GM23338 (cell line): Measurements from ENCODE around the gene RUNX1.

Experiments
- CTCF ChIP-seq, 2 experiments: fragments of 200-600 bp in 1 of 2; sonication (generic) in 1 of 2; conservative IDR thresholded peaks; 2 replicates each; pipeline versions ENCODE4 v1.5.1 to v1.6.1; 2016 to 2017; ENCODE audit warnings: antibody characterized with exemption in 2 of 2, low read depth in 2 of 2, mild to moderate bottlenecking in 2 of 2, moderate library complexity in 1 of 2
- EZH2 ChIP-seq: fragments of 200-600 bp; sonication (generic); IDR thresholded peaks from one replicate; pipeline ENCODE4 v1.8.0; 2017; ENCODE audit warnings: antibody characterized with exemption, mild to moderate bottlenecking, low read depth; ENCODE audit not compliant: unreplicated experiment
- EZH2phosphoT487 ChIP-seq: fragments of 200-600 bp; sonication (generic); IDR thresholded peaks from one replicate; pipeline ENCODE4 v1.8.1; 2018; ENCODE audit warnings: antibody characterized with exemption; ENCODE audit not compliant: unreplicated experiment
- POLR2AphosphoS5 ChIP-seq: IDR thresholded peaks from 2 replicates; pipeline ENCODE4 v1.6.1; 2016; ENCODE audit warnings: antibody characterized with exemption, low read depth

- TF ChIP-seq POLR2AphosphoS5 (no peak), EZH2 (no peak), CTCF (conservative IDR thresholded peaks at IDR 0.05; ENCODE audit: low read depth in 2 of 2) (no peak), EZH2phosphoT487 (no peak)
Measured at GRCh38 chr21:34820051-34820450, 229.1 kb downstream of the RUNX1 start.
